GM21723 (cell line): Measurements from ENCODE around the gene CUEDC2.

Experiments used
- ATAC-seq: cut with Tn5 transposase; IDR thresholded peaks from one replicate; pipeline ENCODE4 v1.9.1; 2021; ENCODE audit warnings: mild to moderate bottlenecking, moderate library complexity; ENCODE audit not compliant: unreplicated experiment

Gene CUEDC2

GRCh38 chr10:102398172-102399020 lies 34.0 kb downstream of the CUEDC2 start:
- ATAC-seq: no peak

- ATAC-seq: no peak
These were observed 34.9 kb downstream of the CUEDC2 start for GRCh38 chr10:102397222-102398171.

GRCh38 chr10:102396730-102397151 lies 35.6 kb downstream of the CUEDC2 start:
- no peak for ATAC-seq

GRCh38 chr10:102396317-102396650 lies 36.1 kb downstream of the CUEDC2 start:
- ATAC-seq: no peak

GRCh38 chr10:102395400-102396316 lies 36.7 kb downstream of the CUEDC2 start, which contains the start of gene NFKB2:
Gene NFKB2, plus strand, starts transcription at chr10:102395705. Its CDS starts 255 bp downstream, at chr10:102395960.
- ATAC-seq: peak; percentile 34

GRCh38 chr10:102394801-102395399 lies 37.5 kb downstream of the CUEDC2 start:
- peak; percentile 1 for ATAC-seq

GRCh38 chr10:102394079-102394800 lies 38.1 kb downstream of the CUEDC2 start:
- ATAC-seq: peak; percentile 82

GRCh38 chr10:102393411-102394078 lies 38.8 kb downstream of the CUEDC2 start:
- no peak for ATAC-seq

- ATAC-seq: no peak
These were observed 40.1 kb downstream of the CUEDC2 start for GRCh38 chr10:102392306-102392705.

- ATAC-seq: no peak
These were observed 42.5 kb downstream of the CUEDC2 start for GRCh38 chr10:102389894-102390293.

GRCh38 chr10:102384606-102385429 lies 47.6 kb downstream of the CUEDC2 start:
- ATAC-seq: no peak

GRCh38 chr10:102384053-102384452 lies 48.3 kb downstream of the CUEDC2 start:
- no peak for ATAC-seq

GRCh38 chr10:102382871-102383270 lies 49.5 kb downstream of the CUEDC2 start:
- no peak for ATAC-seq

GRCh38 chr10:102381983-102382382 lies 50.4 kb downstream of the CUEDC2 start:
- ATAC-seq: no peak

- no peak for ATAC-seq
These were observed 53.0 kb downstream of the CUEDC2 start for GRCh38 chr10:102379383-102379782.

GRCh38 chr10:102376901-102377300 lies 55.5 kb downstream of the CUEDC2 start:
- ATAC-seq: no peak

- ATAC-seq: no peak
These were observed 56.5 kb downstream of the CUEDC2 start for GRCh38 chr10:102375867-102376266.

GRCh38 chr10:102375250-102375649 lies 57.1 kb downstream of the CUEDC2 start:
- no peak for ATAC-seq
